Muscle of back (tissue), 10 donors: ENCODE results near the gene TOR4A. TPM values are rescaled to one million over a fixed set of nuclear protein-coding genes. Genes with fewer than 3 reads are reported as not detected.

Experiments used
- polyA plus RNA-seq, 10 donors: library from polyadenylated mRNA; unstranded; fragments of 120-200 nt; gene quantifications; one replicate each; pipeline ENCODE4 v1.2.1, GENCODE V29; 2013; ENCODE audit not compliant: insufficient read length in 10 of 10

Gene TOR4A
- polyA plus RNA-seq, 10 donors: 3.9 to 7.8 (median 5.6) TPM

Other genes starting within 250 kb of the TOR4A start
- gene ABCA2, start 249.5 kb upstream of the TOR4A start, polyA plus RNA-seq: 10 to 100 TPM; 11.5 to 18.7 (median 16.7) TPM
- under 1 TPM in 4 of 10 donors, not detected in 6; 0.10 to 0.48 (median 0.12) TPM for gene FUT7, start 245.6 kb upstream of the TOR4A start, polyA plus RNA-seq
- gene NPDC1, start 231.5 kb upstream of the TOR4A start, polyA plus RNA-seq: 10 to 100 TPM; 28.5 to 53.0 (median 38.4) TPM
- gene ENTPD2, start 223.7 kb upstream of the TOR4A start, polyA plus RNA-seq: 10 to 100 TPM in 6 of 10 donors, 1 to 10 TPM in 4; 7.5 to 16.5 (median 12.1) TPM
- gene SAPCD2, start 207.2 kb upstream of the TOR4A start, polyA plus RNA-seq: 1 to 10 TPM; 1.9 to 7.1 (median 3.9) TPM
- gene UAP1L1, start 200.2 kb upstream of the TOR4A start, polyA plus RNA-seq: 1 to 10 TPM; 1.5 to 3.0 (median 2.0) TPM
- 10 to 100 TPM; 31.3 to 54.4 (median 41.1) TPM for gene MAN1B1, start 190.7 kb upstream of the TOR4A start, polyA plus RNA-seq
- gene DPP7, start 163.0 kb upstream of the TOR4A start, polyA plus RNA-seq: 10 to 100 TPM; 21.9 to 43.1 (median 28.8) TPM
- gene GRIN1, start 138.6 kb upstream of the TOR4A start, polyA plus RNA-seq: under 1 TPM in 2 of 10 donors, not detected in 8; 0.07 TPM
- gene LRRC26, start 107.7 kb upstream of the TOR4A start, polyA plus RNA-seq: not detected
- not detected for gene TMEM210, start 105.7 kb upstream of the TOR4A start, polyA plus RNA-seq
- gene ANAPC2, start 89.2 kb upstream of the TOR4A start, polyA plus RNA-seq: 10 to 100 TPM; 21.2 to 36.5 (median 29.2) TPM
- gene SSNA1, start 89.0 kb upstream of the TOR4A start, polyA plus RNA-seq: 10 to 100 TPM; 38.2 to 72.0 (median 49.6) TPM
- 10 to 100 TPM in 2 of 10 donors, 1 to 10 TPM in 8; 5.8 to 10.9 (median 7.8) TPM for gene TPRN, start 77.0 kb upstream of the TOR4A start, polyA plus RNA-seq
- 10 to 100 TPM; 30.3 to 36.7 (median 32.2) TPM for gene TMEM203, start 72.1 kb upstream of the TOR4A start, polyA plus RNA-seq
- gene NDOR1, start 72.0 kb upstream of the TOR4A start, polyA plus RNA-seq: 10 to 100 TPM in 1 of 10 donors, 1 to 10 TPM in 9; 3.8 to 10.6 (median 6.9) TPM
- gene RNF208, start 55.5 kb upstream of the TOR4A start, polyA plus RNA-seq: 1 to 10 TPM; 1.8 to 4.5 (median 2.4) TPM
- gene CYSRT1, start 52.6 kb upstream of the TOR4A start, polyA plus RNA-seq: 1 to 10 TPM in 9 of 10 donors, under 1 TPM in 1; 0.93 to 3.3 (median 2.0) TPM
- 1 to 10 TPM in 7 of 10 donors, under 1 TPM in 3; 0.80 to 3.4 (median 1.5) TPM for gene RNF224, start 50.2 kb upstream of the TOR4A start, polyA plus RNA-seq
- 1 to 10 TPM in 5 of 10 donors, under 1 TPM in 5; 0.29 to 2.0 (median 0.89) TPM for gene SLC34A3, start 46.8 kb upstream of the TOR4A start, polyA plus RNA-seq
- 100 to 1,000 TPM; 125 to 258 (median 160) TPM for gene TUBB4B, start 36.4 kb upstream of the TOR4A start, polyA plus RNA-seq
- gene STPG3, start 26.4 kb upstream of the TOR4A start, polyA plus RNA-seq: under 1 TPM in 7 of 10 donors, not detected in 3; 0.16 to 0.62 (median 0.32) TPM
- 10 to 100 TPM; 39.3 to 55.4 (median 45.0) TPM for gene NELFB, start 22.4 kb upstream of the TOR4A start, polyA plus RNA-seq
- gene NRARP, start 24.5 kb downstream of the TOR4A start, polyA plus RNA-seq: 1 to 10 TPM; 2.9 to 7.5 (median 4.8) TPM
- 10 to 100 TPM in 3 of 10 donors, 1 to 10 TPM in 7; 8.2 to 14.1 (median 9.3) TPM for gene EXD3, start 145.4 kb downstream of the TOR4A start, polyA plus RNA-seq
- 1 to 10 TPM; 1.1 to 2.6 (median 1.9) TPM for gene NOXA1, start 145.7 kb downstream of the TOR4A start, polyA plus RNA-seq
- under 1 TPM; 0.17 to 0.71 (median 0.32) TPM for gene ENTPD8, start 163.6 kb downstream of the TOR4A start, polyA plus RNA-seq
- 10 to 100 TPM; 17.1 to 30.9 (median 20.2) TPM for gene NSMF, start 181.6 kb downstream of the TOR4A start, polyA plus RNA-seq